GM12891 (cell line): ENCODE measurements around the gene RUSC2.

Experiments used
- POLR2A ChIP-seq: IDR thresholded peaks from 2 replicates; pipeline ENCODE4 v1.6.1; 2011; ENCODE audit warnings: low read depth, low read length, control low read depth
- POLR2AphosphoS5 ChIP-seq: IDR thresholded peaks from 2 replicates; pipeline ENCODE4 v1.6.1; 2011; ENCODE audit warnings: low read depth, low read length, control low read depth

DNA sequence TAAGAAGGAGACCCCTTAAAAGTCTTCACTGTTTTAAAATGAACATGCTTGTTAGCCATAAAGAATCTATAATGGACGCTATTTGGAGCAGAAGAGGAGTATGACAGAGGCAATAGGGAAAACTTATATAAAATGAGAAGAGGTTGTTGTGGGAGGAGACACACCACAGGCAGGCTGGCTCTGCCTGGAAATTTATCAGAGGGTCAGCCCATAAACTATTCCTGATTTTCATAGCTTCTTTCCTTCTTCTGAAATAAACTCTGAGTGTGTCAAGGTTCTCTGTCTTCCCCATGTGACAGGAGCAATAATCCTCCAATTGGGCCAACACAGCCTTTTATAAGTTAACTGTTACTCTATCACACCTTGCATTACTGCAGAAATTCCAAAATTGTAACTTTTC is 19.6 kb upstream of the RUSC2 start:
- TF ChIP-seq POLR2AphosphoS5 (no peak), POLR2A (no peak)
